K562 (cell line): Measurements from ENCODE around the gene TMEM273. TPM values are rescaled to one million over a fixed set of nuclear protein-coding genes. Genes with fewer than 3 reads are reported as not detected.

Source experiments
- ATAC-seq: fragments of 200-7000 bp; cut with Tn5 transposase; 3 replicates; pipeline ENCODE4 v1.9.1; 2020; ENCODE audit warnings: moderate library complexity
- BruUV-seq: library from RNA; stranded (reverse); fragments of 400-500 nt; replicated peaks from 2 replicates; lab custom pipeline; 2021; lab: Mats Ljungman, UMichigan
- CTCF ChIA-PET: fragments of 300-600 bp; formaldehyde crosslinking; extraction: SDS; loops from one replicate; lab custom pipeline; 2021; ENCODE audit warnings: low intra/inter-chr PET ratio; lab: Yijun Ruan, JAX
- POLR2A ChIA-PET: fragments of 300-600, 350-650 bp; sonication (Branson Sonifier 250); formaldehyde crosslinking; extraction: SDS; loops from one replicate; lab custom pipeline; 2021; ENCODE audit warnings: antibody characterized with exemption, inconsistent platforms; lab: Yijun Ruan, JAX
- DNase-seq, 4 experiments: peaks; one replicate each; pipeline versions ENCODE4 v3.0.0 to v3.0.0-alpha.2; 2011 to 2018; ENCODE audit warnings: low spot score in 3 of 4, mixed read lengths in 3 of 4; ENCODE audit errors: extremely low read depth in 1 of 4
- FAIRE-seq: peaks from 2 replicates; lab custom pipeline; 2011; peaks lifted over from hg19 to GRCh38; lab: Jason Lieb, UNC
- H2AFZ ChIP-seq: 2 replicates; pipeline ENCODE4 v1.6.0; 2011; ENCODE audit warnings: low read depth, low read length, control low read depth, inconsistent platforms
- H3K27ac ChIP-seq: fragments of 200-600 bp; 3 replicates; pipeline ENCODE4 v1.8.0; 2011; ENCODE audit warnings: low read depth, mild to moderate bottlenecking, control low read depth, inconsistent platforms, low read length, moderate library complexity, mixed read lengths; ENCODE audit errors: extremely low read depth
- H3K27me3 ChIP-seq, 2 experiments: fragments of 300-600 bp in 1 of 2; 2 replicates in 1 of 2; 3 replicates in 1 of 2; pipeline versions ENCODE4 v1.6.0 to v1.8.0; 2011; ENCODE audit warnings: inconsistent platforms in 2 of 2, low read length in 2 of 2, mild to moderate bottlenecking in 1 of 2, mixed read lengths in 1 of 2, moderate library complexity in 1 of 2; ENCODE audit not compliant: control insufficient read depth in 2 of 2, insufficient read depth in 2 of 2
- H3K36me3 ChIP-seq: fragments of 300-600 bp; 3 replicates; pipeline ENCODE4 v1.8.0; 2011; ENCODE audit warnings: mild to moderate bottlenecking, low read length, inconsistent platforms; ENCODE audit not compliant: control insufficient read depth, insufficient read depth
- H3K4me1 ChIP-seq, 2 experiments: fragments of 200-600 bp in 1 of 2; replicated peaks in 1 of 2; 2 replicates in 1 of 2; 3 replicates in 1 of 2; pipeline versions ENCODE4 v1.5.1 to v1.8.0; 2011; ENCODE audit warnings: inconsistent platforms in 2 of 2, low read length in 2 of 2, mild to moderate bottlenecking in 1 of 2, mixed read lengths in 1 of 2, moderate library complexity in 1 of 2; ENCODE audit not compliant: control insufficient read depth in 2 of 2, insufficient read depth in 2 of 2
- H3K4me2 ChIP-seq: 2 replicates; pipeline ENCODE4 v1.6.1; 2011; ENCODE audit warnings: low read length, control low read depth, inconsistent platforms, mixed read lengths; ENCODE audit not compliant: insufficient read depth
- H3K4me3 ChIP-seq: fragments of 200-600 bp; sonication (generic), shearing (Covaris generic); 2 replicates; pipeline ENCODE4 v1.5.1; 2016; ENCODE audit warnings: control low read depth, inconsistent platforms
- H3K79me2 ChIP-seq: fragments of 200-600 bp; 3 replicates; pipeline ENCODE4 v1.8.0; 2011; ENCODE audit warnings: low read length, inconsistent platforms; ENCODE audit not compliant: control insufficient read depth, insufficient read depth
- H3K9ac ChIP-seq, 2 experiments: 2 replicates each; pipeline versions ENCODE4 v1.6.0 to v1.6.1; 2011; ENCODE audit warnings: low read depth in 2 of 2, low read length in 2 of 2, control low read depth in 1 of 2, inconsistent platforms in 1 of 2, mild to moderate bottlenecking in 1 of 2, mixed read lengths in 1 of 2; ENCODE audit not compliant: insufficient read depth in 1 of 2
- H3K9me1 ChIP-seq: one replicate; pipeline ENCODE4 v1.6.0; 2011; ENCODE audit warnings: inconsistent platforms, mild to moderate bottlenecking, low read length, moderate library complexity; ENCODE audit not compliant: control insufficient read depth, insufficient read depth
- H3K9me3 ChIP-seq: replicated peaks from 2 replicates; pipeline ENCODE4 v1.5.1; 2011; ENCODE audit warnings: low read depth, low read length, inconsistent platforms; ENCODE audit not compliant: control insufficient read depth, insufficient read depth
- H4K20me1 ChIP-seq: replicated peaks from 2 replicates; pipeline ENCODE4 v1.6.1; 2011; ENCODE audit warnings: low read length, inconsistent platforms, mixed read lengths; ENCODE audit not compliant: control insufficient read depth, insufficient read depth
- HCFC1 ChIP-seq: IDR thresholded peaks from 2 replicates; pipeline ENCODE4 v1.6.1; 2012; ENCODE audit warnings: low read depth, low read length, improper control_type of control experiment
- NCOA2 ChIP-seq, 2 experiments: fragments of 450-650 bp; IDR thresholded peaks; 2 replicates each; pipeline ENCODE4 v1.6.1; 2018; ENCODE audit warnings: mild to moderate bottlenecking in 2 of 2, moderate library complexity in 1 of 2; ENCODE audit not compliant: partially characterized antibody in 2 of 2
- NFRKB ChIP-seq: fragments of 450-650 bp; IDR thresholded peaks from 2 replicates; pipeline ENCODE4 v1.6.1; 2016; ENCODE audit warnings: low read depth
- NR2C1 ChIP-seq, 2 experiments: fragments of 450-650 bp; IDR thresholded peaks; 2 replicates each; pipeline ENCODE4 v1.6.1; 2017; ENCODE audit warnings: mild to moderate bottlenecking in 2 of 2, antibody characterized with exemption in 1 of 2, inconsistent platforms in 1 of 2, missing compliant biosample characterization in 1 of 2, missing genetic modification characterization in 1 of 2
- NR2C2 ChIP-seq, 2 experiments: fragments of 200-800 bp in 1 of 2; sonication (Bioruptor generic) in 1 of 2; sonication (generic) in 1 of 2; formaldehyde crosslinking in 1 of 2; IDR thresholded peaks; 2 replicates each; pipeline versions ENCODE4 v1.6.1 to v1.8.0; 2016 to 2022; ENCODE audit warnings: mild to moderate bottlenecking in 1 of 2, missing compliant biosample characterization in 1 of 2, missing genetic modification characterization in 1 of 2, missing genetic modification reagents in 1 of 2
- PCBP1 ChIP-seq: fragments of 200-400 bp; formaldehyde crosslinking; IDR thresholded peaks from 2 replicates; pipeline ENCODE4 v1.6.1; 2018; ENCODE audit warnings: mild to moderate bottlenecking, low read depth, low read length; ENCODE audit not compliant: poor library complexity, severe bottlenecking
- RFX7 ChIP-seq: fragments of 250-450 bp; sonication (Bioruptor Pico); IDR thresholded peaks from 2 replicates; pipeline ENCODE4 v1.5.1; 2021; ENCODE audit warnings: mild to moderate bottlenecking
- SIN3A ChIP-seq, 2 experiments: fragments of 150-350 bp in 1 of 2; IDR thresholded peaks; 2 replicates each; pipeline ENCODE4 v1.6.1; 2011 to 2016; ENCODE audit warnings: borderline replicate concordance in 2 of 2, low read depth in 2 of 2, low read length in 2 of 2, mild to moderate bottlenecking in 2 of 2, moderate library complexity in 2 of 2; ENCODE audit not compliant: control insufficient read depth in 1 of 2
- SPI1 ChIP-seq: IDR thresholded peaks from 2 replicates; pipeline ENCODE4 v1.6.1; 2011; ENCODE audit warnings: low read depth, low read length, control low read depth, borderline replicate concordance
- TCF3 ChIP-seq: sonication (generic); formaldehyde crosslinking; IDR thresholded peaks from 2 replicates; pipeline ENCODE4 v1.4.0; 2020; ENCODE audit warnings: mild to moderate bottlenecking, missing genetic modification reagents
- YBX1 ChIP-seq: fragments of 450-650 bp; IDR thresholded peaks from 2 replicates; pipeline ENCODE4 v1.7.1; 2016; ENCODE audit warnings: mild to moderate bottlenecking
- ZNF143 ChIP-seq: sonication (generic); formaldehyde crosslinking; IDR thresholded peaks from 2 replicates; pipeline ENCODE4 v1.9.0; 2022; ENCODE audit warnings: mild to moderate bottlenecking, missing genetic modification reagents
- WGBS: fragments of 100-300 bp; shearing (Covaris generic); methylation state at CpG from one replicate; pipeline ENCODE4 v1.1.6; 2016; ENCODE audit warnings: low coverage, mixed read lengths; ENCODE audit not compliant: insufficient coverage; ENCODE audit errors: missing lambda C conversion rate; 5-methylcytosine and 5-hydroxymethylcytosine counted together
- in situ Hi-C: fragments of 300-500 bp; cut with MboI; formaldehyde crosslinking; loops from 4 replicates; pipeline ENCODE4 v1.15.0; 2018; ENCODE audit warnings: inconsistent platforms, mixed read lengths
- intact Hi-C: fragments of 100-400 bp; cut with micrococcal nuclease; formaldehyde crosslinking; loops from 2 replicates; pipeline ENCODE4 v1.14.2; 2022
- polyA plus RNA-seq, 8 experiments: library from polyadenylated mRNA; depleted of rRNA in 4 of 8; stranded (reverse) in 5 of 8; unstranded in 3 of 8; fragments of >200 nt; fragmentation: Nextera tagmentation in 2 of 8; fragmentation: Illumina TruSeq in 1 of 8; extraction: Ambion mirVana in 2 of 8; extraction: Trizol in 1 of 8; gene quantifications; 2 replicates each; pipeline versions ENCODE4 v1.2.1 to v1.2.3, GENCODE V29; 2011 to 2014; ENCODE audit warnings: inconsistent platforms in 1 of 8, missing spikeins in 1 of 8
- total RNA-seq, 7 experiments: library from RNA; depleted of rRNA in 6 of 7; stranded (reverse); fragments of >200 nt in 6 of 7; fragmentation: Illumina TruSeq in 2 of 7; extraction: Trizol in 2 of 7; gene quantifications; 2 replicates each; pipeline versions ENCODE4 v1.2.1 to v1.2.3, GENCODE V29; 2011 to 2021; ENCODE audit warnings: low replicate concordance in 1 of 7

The TMEM273 gene
- total and polyA plus RNA-seq, 9 of the 15 experiments (the other 6 are each of a cell fraction or from before 2014, with no cell fraction given) = 39.2 to 131 (median 95.6) TPM

DNA sequence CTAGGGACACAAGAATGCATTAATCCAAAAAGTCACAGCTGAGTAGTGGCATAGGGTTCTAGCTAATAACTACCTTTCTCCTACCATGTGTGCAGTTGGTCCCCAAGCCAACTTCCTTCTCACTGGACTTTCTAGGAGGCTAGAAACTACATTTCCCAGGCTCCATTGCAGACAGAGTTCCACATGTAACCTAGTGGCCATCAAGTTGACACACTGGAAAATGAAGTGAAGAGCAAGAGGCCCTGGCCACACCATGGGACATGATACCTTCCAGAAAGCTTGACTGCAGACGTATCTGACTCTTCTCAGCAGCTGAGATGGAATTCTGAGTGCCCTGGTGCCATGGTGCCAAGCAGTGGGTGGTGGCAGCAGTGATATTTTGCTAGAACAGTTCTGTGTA, 49.8 kb upstream of the TMEM273 start:
- H2AFZ ChIP-seq = peak overlapping the region; percentile 91
- H3K27me3 ChIP-seq = no peaks in the 10 kb centered on the region
- H3K9me1 ChIP-seq = no peaks in the 10 kb centered on the region
- in situ Hi-C loops = no loop called here
- H3K4me3 ChIP-seq = no peak overlapping the region
- H3K27ac ChIP-seq = no peak overlapping the region
- H3K9ac ChIP-seq = no peak overlapping the region
- ATAC-seq = peak; percentile 90
- CTCF ChIA-PET = interaction anchor here (0.7 kb wide), 1 partner anchor 220 kb away, joined by 3 read pairs; no protein-coding TSS in a partner anchor
- intact Hi-C loops = no loop called here
- BruUV-seq = no TSS peak
- 45% methylated on average over 1 of the region's 1 CpG for WGBS
- H3K36me3 ChIP-seq = no peaks in the 10 kb centered on the region
- no peaks in the 10 kb centered on the region for H3K9me3 ChIP-seq
- no peak overlapping the region for H3K4me2 ChIP-seq
- peaks cover 7 to 8% of the 10 kb centered on the region in 2 experiments; a peak in 4 of 5 replicates for H3K4me1 ChIP-seq
- POLR2A ChIA-PET = interaction anchor here (1.0 kb wide), 1 partner anchor 10 kb away, joined by 3 read pairs; no protein-coding TSS in a partner anchor
- no peaks in the 10 kb centered on the region for H3K79me2 ChIP-seq
- peak in 1 of 4 experiments; percentile 36 for DNase-seq
- peak; percentile 61 for FAIRE-seq
- H4K20me1 ChIP-seq = no peaks in the 10 kb centered on the region
- TF ChIP-seq NCOA2 (IDR thresholded peaks at IDR 0.05; ENCODE audit: partially characterized antibody in 2 of 2) (no peak), SIN3A (IDR thresholded peaks at IDR 0.05; ENCODE audit: borderline replicate concordance in 2 of 2, control insufficient read depth in 1 of 2, low read depth in 2 of 2, low read length in 2 of 2) (no peak), HCFC1 (peak; percentile 88), TCF3 (CRISPR knock-in tag) (no peak), NFRKB (no peak), PCBP1 (no peak), RFX7 (no peak), SPI1 (0 out of 2 replicates have a peak, but pooled peaks have one; percentile 20), ZNF143 (CRISPR knock-in tag) (peak; percentile 85), NR2C2 (CRISPR knock-in tag; IDR thresholded peaks at IDR 0.05) (no peak), NR2C2 (tag; IDR thresholded peaks at IDR 0.05) (peak; percentile 56; the same call in 1 of the 2 replicates), NR2C1 (IDR thresholded peaks at IDR 0.05) (no peak), NR2C1 (tag; IDR thresholded peaks at IDR 0.05) (peak; percentile 68), YBX1 (no peak)
